ENCODE results near the gene BEST3. TPM values are rescaled to one million over a fixed set of nuclear protein-coding genes. Genes with fewer than 3 reads are reported as not detected.

The BEST3 gene
- total RNA-seq, 1 experiment from 2014 or later = not detected

Other genes with a start within 250 kb of the BEST3 start
- gene FRS2, start 228.9 kb downstream of the BEST3 start, total RNA-seq (2014; rRNA removed; shearing (Covaris generic)) = 8.0 and 11.5 TPM in 2 replicates
- 208 and 228 TPM in 2 replicates for gene CCT2, start 113.8 kb downstream of the BEST3 start, total RNA-seq (2014; rRNA removed; shearing (Covaris generic))
- gene LRRC10, start 88.4 kb downstream of the BEST3 start, total RNA-seq (2014; rRNA removed; shearing (Covaris generic)) = not detected in 2 replicates
- 31.4 and 42.0 TPM in 2 replicates for gene RAB3IP, start 39.6 kb upstream of the BEST3 start, total RNA-seq (2014; rRNA removed; shearing (Covaris generic))
- 13.2 and 14.8 TPM in 2 replicates for gene MYRFL, start 125.9 kb upstream of the BEST3 start, total RNA-seq (2014; rRNA removed; shearing (Covaris generic))